OCI-LY7 (cell line): ENCODE data around the gene DNASE1L3.

Source experiments
- EZH2phosphoT487 ChIP-seq: fragments of 200-600 bp; sonication (generic); IDR thresholded peaks from 2 replicates; pipeline ENCODE4 v1.6.1; 2018; ENCODE audit warnings: low read depth, borderline replicate concordance, mild to moderate bottlenecking, mixed run types, antibody characterized with exemption, low read length, moderate library complexity, mixed read lengths
- TF ChIP-seq, protein P1 (sequence below): fragments of 200-600 bp; sonication (generic); conservative IDR thresholded peaks from 2 replicates; pipeline ENCODE4 v1.5.1; 2014; ENCODE audit warnings: mild to moderate bottlenecking, antibody characterized with exemption, low read length, moderate library complexity, mixed read lengths

DNA sequence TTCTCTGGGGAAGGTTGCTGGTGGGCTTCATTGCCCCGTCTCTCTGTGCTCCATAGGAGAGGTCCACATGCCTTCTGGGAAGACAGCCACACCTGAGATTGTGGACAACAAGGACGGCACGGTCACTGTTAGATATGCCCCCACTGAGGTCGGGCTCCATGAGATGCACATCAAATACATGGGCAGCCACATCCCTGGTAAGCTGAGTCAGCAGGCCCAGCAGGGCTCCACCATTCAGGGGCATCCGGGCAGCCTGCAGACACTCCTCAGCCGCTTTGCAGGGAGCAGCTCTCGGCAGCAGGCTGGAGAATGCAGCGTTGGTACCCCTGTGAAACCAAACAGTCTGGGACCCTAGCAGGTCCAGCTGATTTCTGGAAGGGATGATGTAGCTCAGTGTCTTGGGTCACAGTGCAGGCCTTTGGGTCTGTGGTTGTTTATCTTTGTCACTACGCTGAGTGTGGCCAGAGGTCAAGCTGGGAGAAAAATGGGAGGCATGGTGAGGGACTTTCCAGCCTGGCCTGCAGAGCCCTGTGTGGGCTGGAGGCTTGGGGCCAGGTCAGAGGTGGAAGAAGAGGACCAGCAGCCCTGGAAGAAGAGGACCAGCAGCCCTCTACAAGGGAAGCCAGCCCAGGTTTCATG, 67.2 kb downstream of the DNASE1L3 start:
- TF ChIP-seq, protein P1, sequence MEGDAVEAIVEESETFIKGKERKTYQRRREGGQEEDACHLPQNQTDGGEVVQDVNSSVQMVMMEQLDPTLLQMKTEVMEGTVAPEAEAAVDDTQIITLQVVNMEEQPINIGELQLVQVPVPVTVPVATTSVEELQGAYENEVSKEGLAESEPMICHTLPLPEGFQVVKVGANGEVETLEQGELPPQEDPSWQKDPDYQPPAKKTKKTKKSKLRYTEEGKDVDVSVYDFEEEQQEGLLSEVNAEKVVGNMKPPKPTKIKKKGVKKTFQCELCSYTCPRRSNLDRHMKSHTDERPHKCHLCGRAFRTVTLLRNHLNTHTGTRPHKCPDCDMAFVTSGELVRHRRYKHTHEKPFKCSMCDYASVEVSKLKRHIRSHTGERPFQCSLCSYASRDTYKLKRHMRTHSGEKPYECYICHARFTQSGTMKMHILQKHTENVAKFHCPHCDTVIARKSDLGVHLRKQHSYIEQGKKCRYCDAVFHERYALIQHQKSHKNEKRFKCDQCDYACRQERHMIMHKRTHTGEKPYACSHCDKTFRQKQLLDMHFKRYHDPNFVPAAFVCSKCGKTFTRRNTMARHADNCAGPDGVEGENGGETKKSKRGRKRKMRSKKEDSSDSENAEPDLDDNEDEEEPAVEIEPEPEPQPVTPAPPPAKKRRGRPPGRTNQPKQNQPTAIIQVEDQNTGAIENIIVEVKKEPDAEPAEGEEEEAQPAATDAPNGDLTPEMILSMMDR = no peak
- no peak for TF ChIP-seq EZH2phosphoT487
